Ishikawa (cell line): Measurements from ENCODE around the gene PCCA.

Source experiments
- CEBPB ChIP-seq: IDR thresholded peaks from 2 replicates; pipeline ENCODE4 v1.6.1; 2012
- CREB1 ChIP-seq: IDR thresholded peaks from 2 replicates; pipeline ENCODE4 v1.6.1; 2012; ENCODE audit warnings: low read depth
- EGR1 ChIP-seq: IDR thresholded peaks from 2 replicates; pipeline ENCODE4 v1.6.1; 2012
- EP300 ChIP-seq: IDR thresholded peaks from 2 replicates; pipeline ENCODE4 v1.6.1; 2012; ENCODE audit warnings: borderline replicate concordance
- FOXM1 ChIP-seq: IDR thresholded peaks from 2 replicates; pipeline ENCODE4 v1.6.1; 2012; ENCODE audit warnings: low read depth, borderline replicate concordance
- MAX ChIP-seq: IDR thresholded peaks from 2 replicates; pipeline ENCODE4 v1.6.1; 2012
- NFIC ChIP-seq: IDR thresholded peaks from 2 replicates; pipeline ENCODE4 v1.6.1; 2012
- RAD21 ChIP-seq: IDR thresholded peaks from 2 replicates; pipeline ENCODE4 v1.6.1; 2012; ENCODE audit warnings: low read depth
- TAF1 ChIP-seq: IDR thresholded peaks from 2 replicates; pipeline ENCODE4 v1.6.1; 2012; ENCODE audit warnings: low read depth, mild to moderate bottlenecking
- TCF12 ChIP-seq: IDR thresholded peaks from 2 replicates; pipeline ENCODE4 v1.6.1; 2012; ENCODE audit warnings: low read depth
- TEAD4 ChIP-seq: IDR thresholded peaks from 2 replicates; pipeline ENCODE4 v1.6.1; 2012
- USF1 ChIP-seq: IDR thresholded peaks from 2 replicates; pipeline ENCODE4 v1.6.1; 2012
- YY1 ChIP-seq: IDR thresholded peaks from 2 replicates; pipeline ENCODE4 v1.6.1; 2012; ENCODE audit warnings: low read depth
- ZBTB7A ChIP-seq: IDR thresholded peaks from 2 replicates; pipeline ENCODE4 v1.6.1; 2012; ENCODE audit warnings: low read depth
- TF ChIP-seq, protein P1 (sequence below): IDR thresholded peaks from 2 replicates; pipeline ENCODE4 v1.6.1; 2012; ENCODE audit warnings: low read depth, mild to moderate bottlenecking

The PCCA gene

GRCh38 chr13:100291624-100292023 lies 202.7 kb downstream of the PCCA start:
- TF ChIP-seq TEAD4 = no peak

- TF ChIP-seq CEBPB (no peak), FOXM1 (no peak), NFIC (no peak), USF1 (no peak), TCF12 (no peak), CREB1 (no peak), MAX (no peak), TAF1 (no peak), RAD21 (no peak), TEAD4 (no peak), EP300 (no peak), EGR1 (no peak), ZBTB7A (no peak), YY1 (no peak)
- TF ChIP-seq, protein P1, sequence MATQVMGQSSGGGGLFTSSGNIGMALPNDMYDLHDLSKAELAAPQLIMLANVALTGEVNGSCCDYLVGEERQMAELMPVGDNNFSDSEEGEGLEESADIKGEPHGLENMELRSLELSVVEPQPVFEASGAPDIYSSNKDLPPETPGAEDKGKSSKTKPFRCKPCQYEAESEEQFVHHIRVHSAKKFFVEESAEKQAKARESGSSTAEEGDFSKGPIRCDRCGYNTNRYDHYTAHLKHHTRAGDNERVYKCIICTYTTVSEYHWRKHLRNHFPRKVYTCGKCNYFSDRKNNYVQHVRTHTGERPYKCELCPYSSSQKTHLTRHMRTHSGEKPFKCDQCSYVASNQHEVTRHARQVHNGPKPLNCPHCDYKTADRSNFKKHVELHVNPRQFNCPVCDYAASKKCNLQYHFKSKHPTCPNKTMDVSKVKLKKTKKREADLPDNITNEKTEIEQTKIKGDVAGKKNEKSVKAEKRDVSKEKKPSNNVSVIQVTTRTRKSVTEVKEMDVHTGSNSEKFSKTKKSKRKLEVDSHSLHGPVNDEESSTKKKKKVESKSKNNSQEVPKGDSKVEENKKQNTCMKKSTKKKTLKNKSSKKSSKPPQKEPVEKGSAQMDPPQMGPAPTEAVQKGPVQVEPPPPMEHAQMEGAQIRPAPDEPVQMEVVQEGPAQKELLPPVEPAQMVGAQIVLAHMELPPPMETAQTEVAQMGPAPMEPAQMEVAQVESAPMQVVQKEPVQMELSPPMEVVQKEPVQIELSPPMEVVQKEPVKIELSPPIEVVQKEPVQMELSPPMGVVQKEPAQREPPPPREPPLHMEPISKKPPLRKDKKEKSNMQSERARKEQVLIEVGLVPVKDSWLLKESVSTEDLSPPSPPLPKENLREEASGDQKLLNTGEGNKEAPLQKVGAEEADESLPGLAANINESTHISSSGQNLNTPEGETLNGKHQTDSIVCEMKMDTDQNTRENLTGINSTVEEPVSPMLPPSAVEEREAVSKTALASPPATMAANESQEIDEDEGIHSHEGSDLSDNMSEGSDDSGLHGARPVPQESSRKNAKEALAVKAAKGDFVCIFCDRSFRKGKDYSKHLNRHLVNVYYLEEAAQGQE = no peak
Observed at GRCh38 chr13:100297413-100297812, 208.5 kb downstream of the PCCA start.

- no peak for TF ChIP-seq TCF12
- TF ChIP-seq YY1 = no peak
- no peak for TF ChIP-seq TAF1
- TF ChIP-seq ZBTB7A = no peak
- no peak for TF ChIP-seq FOXM1
- no peak for TF ChIP-seq NFIC
- TF ChIP-seq EGR1 = no peak
- no peak for TF ChIP-seq EP300
- no peak for TF ChIP-seq TEAD4
- no peak for TF ChIP-seq CEBPB
- TF ChIP-seq CREB1 = no peak
- TF ChIP-seq, protein P1 = no peak
- no peak for TF ChIP-seq USF1
Observed at GRCh38 chr13:100298116-100298681, 209.3 kb downstream of the PCCA start.

DNA sequence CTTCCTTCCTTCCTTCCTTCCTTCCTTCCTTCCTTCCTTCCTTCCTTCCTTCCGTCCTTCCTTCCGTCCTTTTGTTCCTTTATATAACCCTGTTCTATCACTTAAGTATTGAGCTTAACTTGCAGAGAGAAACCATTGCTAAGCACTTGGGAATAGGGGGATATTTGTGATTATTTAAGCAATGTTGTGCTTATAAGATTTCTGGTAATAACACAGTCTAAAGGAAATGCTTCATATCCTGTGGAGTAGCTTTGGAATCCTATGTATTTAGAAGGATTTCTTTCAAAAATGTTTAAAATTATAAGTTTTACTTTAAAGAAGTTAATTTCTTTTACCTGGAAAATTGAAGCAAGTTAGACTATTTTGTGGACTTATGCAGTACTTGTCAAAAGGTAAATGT lies 209.8 kb downstream of the PCCA start:
- TF ChIP-seq YY1 = no peak
- no peak for TF ChIP-seq FOXM1
- no peak for TF ChIP-seq CEBPB
- no peak for TF ChIP-seq ZBTB7A
- no peak for TF ChIP-seq EP300
- no peak for TF ChIP-seq EGR1
- TF ChIP-seq RAD21 = no peak

DNA sequence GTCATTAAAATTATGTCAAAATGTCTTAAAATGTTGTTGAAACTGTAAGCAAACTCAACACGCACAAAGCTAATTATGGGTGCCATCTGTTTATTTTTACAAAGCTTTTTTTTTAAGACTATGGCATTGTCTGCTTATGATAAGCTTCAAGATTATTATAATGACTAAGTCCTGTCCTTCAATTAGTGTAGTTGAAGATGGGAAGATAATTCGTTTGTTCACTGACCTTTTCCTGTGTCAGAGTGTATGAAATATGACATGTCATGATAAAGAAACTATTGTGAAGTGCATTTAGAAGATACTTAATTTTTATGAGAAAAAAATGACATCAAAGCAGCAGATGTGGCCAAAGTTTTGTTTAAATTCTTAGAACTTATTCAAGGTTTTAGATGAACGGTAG lies 211.3 kb downstream of the PCCA start:
- no peak for TF ChIP-seq CEBPB
- no peak for TF ChIP-seq EP300
- TF ChIP-seq MAX = no peak
- no peak for TF ChIP-seq ZBTB7A
- TF ChIP-seq FOXM1 = no peak
- no peak for TF ChIP-seq CREB1
- TF ChIP-seq, protein P1 = no peak
- no peak for TF ChIP-seq EGR1
- TF ChIP-seq YY1 = no peak
- TF ChIP-seq USF1 = no peak
